Vagina (tissue), 2 donors: Measurements from ENCODE around the gene CLDN7.

Source experiments
- POLR2A ChIP-seq, 2 donors: fragments of 450-650 bp; IDR thresholded peaks; one replicate each; pipeline ENCODE4 v1.6.1; 2017; ENCODE audit warnings: antibody characterized with exemption in 2 of 2, mild to moderate bottlenecking in 2 of 2, moderate library complexity in 2 of 2
- POLR2AphosphoS5 ChIP-seq, 2 donors: sonication (generic); formaldehyde crosslinking; IDR thresholded peaks; one replicate each; pipeline ENCODE4 v1.9.0; 2017; ENCODE audit warnings: antibody characterized with exemption in 2 of 2, mild to moderate bottlenecking in 2 of 2, low read depth in 1 of 2; ENCODE audit not compliant: insufficient read depth in 1 of 2
- TF ChIP-seq, protein P1 (sequence below), 3 experiments: fragments of 450-650 bp in 2 of 3; fragments of 200-600 bp in 1 of 3; sonication (generic) in 1 of 3; IDR thresholded peaks; one replicate each; pipeline ENCODE4 v1.5.1; 2017 to 2019; ENCODE audit warnings: antibody characterized with exemption in 3 of 3, mild to moderate bottlenecking in 2 of 3, moderate library complexity in 2 of 3

DNA sequence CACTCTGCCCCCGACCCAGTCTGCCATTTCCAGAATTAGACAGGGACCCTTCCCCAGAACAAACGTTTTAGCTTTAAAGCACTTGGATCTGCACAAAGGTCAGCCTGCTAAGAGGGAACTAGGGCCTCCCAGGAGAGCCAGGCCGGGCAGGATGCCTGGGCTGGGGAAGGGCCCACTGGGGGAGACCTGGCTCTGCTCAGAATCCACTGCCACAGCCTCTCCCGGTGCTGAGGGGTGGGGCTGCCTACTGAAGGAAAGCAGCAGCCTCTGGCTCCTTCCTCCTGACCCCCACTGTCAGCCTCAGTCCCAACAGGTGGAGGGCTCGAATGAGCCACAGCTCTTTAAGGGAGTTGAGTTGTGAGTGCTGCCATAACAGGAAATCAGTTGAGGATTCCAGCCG, 30.5 kb upstream of the CLDN7 start:
- TF ChIP-seq, protein P1, sequence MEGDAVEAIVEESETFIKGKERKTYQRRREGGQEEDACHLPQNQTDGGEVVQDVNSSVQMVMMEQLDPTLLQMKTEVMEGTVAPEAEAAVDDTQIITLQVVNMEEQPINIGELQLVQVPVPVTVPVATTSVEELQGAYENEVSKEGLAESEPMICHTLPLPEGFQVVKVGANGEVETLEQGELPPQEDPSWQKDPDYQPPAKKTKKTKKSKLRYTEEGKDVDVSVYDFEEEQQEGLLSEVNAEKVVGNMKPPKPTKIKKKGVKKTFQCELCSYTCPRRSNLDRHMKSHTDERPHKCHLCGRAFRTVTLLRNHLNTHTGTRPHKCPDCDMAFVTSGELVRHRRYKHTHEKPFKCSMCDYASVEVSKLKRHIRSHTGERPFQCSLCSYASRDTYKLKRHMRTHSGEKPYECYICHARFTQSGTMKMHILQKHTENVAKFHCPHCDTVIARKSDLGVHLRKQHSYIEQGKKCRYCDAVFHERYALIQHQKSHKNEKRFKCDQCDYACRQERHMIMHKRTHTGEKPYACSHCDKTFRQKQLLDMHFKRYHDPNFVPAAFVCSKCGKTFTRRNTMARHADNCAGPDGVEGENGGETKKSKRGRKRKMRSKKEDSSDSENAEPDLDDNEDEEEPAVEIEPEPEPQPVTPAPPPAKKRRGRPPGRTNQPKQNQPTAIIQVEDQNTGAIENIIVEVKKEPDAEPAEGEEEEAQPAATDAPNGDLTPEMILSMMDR (IDR thresholded peaks at IDR 0.05), result no peak
- TF ChIP-seq POLR2A (IDR thresholded peaks at IDR 0.05) (no peak), POLR2AphosphoS5 (IDR thresholded peaks at IDR 0.05; ENCODE audit: insufficient read depth in 1 of 2, low read depth in 1 of 2) (peak in 1 of 2 donors; percentile 36)
